Measurements from ENCODE around the gene GNAI3. TPM values are rescaled to one million over a fixed set of nuclear protein-coding genes. Genes with fewer than 3 reads are reported as not detected.

GNAI3 gene
- total RNA-seq, 6 donors from 2014 or later, result 2.2 to 9.0 (median 6.0) TPM

- peak overlapping the region in 2 of 4 donors; percentile 37 to 90 for H3K27ac ChIP-seq
- no peak overlapping the region for H3K4me3 ChIP-seq
- no peak for ATAC-seq (ENCODE audit: low FRiP score in 2 of 2)
Measured at GRCh38 chr1:109622137-109622892, 73.9 kb downstream of the GNAI3 start.

DNA sequence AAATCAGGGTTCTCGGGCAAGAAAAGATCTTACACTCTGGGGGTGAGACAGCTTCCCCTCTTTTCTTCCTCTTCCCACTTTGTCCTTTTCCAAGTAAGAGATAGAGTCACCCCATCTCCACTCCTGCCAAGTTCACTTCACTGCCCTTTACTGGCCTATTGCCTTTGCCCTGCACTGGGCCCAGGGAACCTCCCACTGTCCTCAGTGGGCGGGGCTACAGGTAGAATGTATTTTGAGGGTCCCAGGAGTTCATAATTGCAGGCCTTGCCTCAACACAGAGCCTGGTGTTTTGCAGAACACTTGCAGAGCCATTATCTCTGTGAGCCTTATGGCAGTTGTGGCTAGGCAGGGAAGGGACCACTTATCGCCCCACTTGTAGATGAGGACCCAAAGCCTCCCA lies 74.5 kb downstream of the GNAI3 start:
- TF ChIP-seq POLR2AphosphoS5 (IDR thresholded peaks at IDR 0.05), result no peak
- TF ChIP-seq, protein P1, sequence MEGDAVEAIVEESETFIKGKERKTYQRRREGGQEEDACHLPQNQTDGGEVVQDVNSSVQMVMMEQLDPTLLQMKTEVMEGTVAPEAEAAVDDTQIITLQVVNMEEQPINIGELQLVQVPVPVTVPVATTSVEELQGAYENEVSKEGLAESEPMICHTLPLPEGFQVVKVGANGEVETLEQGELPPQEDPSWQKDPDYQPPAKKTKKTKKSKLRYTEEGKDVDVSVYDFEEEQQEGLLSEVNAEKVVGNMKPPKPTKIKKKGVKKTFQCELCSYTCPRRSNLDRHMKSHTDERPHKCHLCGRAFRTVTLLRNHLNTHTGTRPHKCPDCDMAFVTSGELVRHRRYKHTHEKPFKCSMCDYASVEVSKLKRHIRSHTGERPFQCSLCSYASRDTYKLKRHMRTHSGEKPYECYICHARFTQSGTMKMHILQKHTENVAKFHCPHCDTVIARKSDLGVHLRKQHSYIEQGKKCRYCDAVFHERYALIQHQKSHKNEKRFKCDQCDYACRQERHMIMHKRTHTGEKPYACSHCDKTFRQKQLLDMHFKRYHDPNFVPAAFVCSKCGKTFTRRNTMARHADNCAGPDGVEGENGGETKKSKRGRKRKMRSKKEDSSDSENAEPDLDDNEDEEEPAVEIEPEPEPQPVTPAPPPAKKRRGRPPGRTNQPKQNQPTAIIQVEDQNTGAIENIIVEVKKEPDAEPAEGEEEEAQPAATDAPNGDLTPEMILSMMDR (IDR thresholded peaks at IDR 0.05), result no peak
- TF ChIP-seq EP300 (IDR thresholded peaks at IDR 0.05), result no peak
- no peak for TF ChIP-seq POLR2A (IDR thresholded peaks at IDR 0.05)
- Histone ChIP-seq H3K36me3 (peaks cover 0 to 21% (median 19%) of the 10 kb centered on the region in 4 donors), H3K4me3 (no peak overlapping the region), H3K9me3 (no peaks in the 10 kb centered on the region), H3K27ac (peak overlapping the region in 3 of 4 donors; percentile 5 to 37 (median 10)), H3K4me1 (peaks cover 40 to 62% (median 53%) of the 10 kb centered on the region in 4 donors), H3K27me3 (no peaks in the 10 kb centered on the region)
- DNase-seq, result no peak
- no peak for ATAC-seq (ENCODE audit: low FRiP score in 2 of 2)
- 79 to 85% methylated on average over 3 of the region's 3 CpGs for WGBS, 2 donors

More at GRCh38 chr1:109622137-109622892, 73.9 kb downstream of the GNAI3 start:
- DNase-seq, result no peak
- 65 to 80% methylated on average over 6 to 11 of the region's 11 CpGs for WGBS, 2 donors
- H3K27me3 ChIP-seq, result no peaks in the 10 kb centered on the region
- H3K36me3 ChIP-seq, result peaks cover 0 to 15% (median 13%) of the 10 kb centered on the region in 4 donors
- TF ChIP-seq POLR2AphosphoS5 (IDR thresholded peaks at IDR 0.05) (no peak), POLR2A (IDR thresholded peaks at IDR 0.05) (no peak), EP300 (IDR thresholded peaks at IDR 0.05) (no peak)
- TF ChIP-seq, protein P1 (IDR thresholded peaks at IDR 0.05), result no peak
- no peaks in the 10 kb centered on the region for H3K9me3 ChIP-seq
- H3K4me1 ChIP-seq, result peaks cover 45 to 65% (median 53%) of the 10 kb centered on the region in 4 donors

DNA sequence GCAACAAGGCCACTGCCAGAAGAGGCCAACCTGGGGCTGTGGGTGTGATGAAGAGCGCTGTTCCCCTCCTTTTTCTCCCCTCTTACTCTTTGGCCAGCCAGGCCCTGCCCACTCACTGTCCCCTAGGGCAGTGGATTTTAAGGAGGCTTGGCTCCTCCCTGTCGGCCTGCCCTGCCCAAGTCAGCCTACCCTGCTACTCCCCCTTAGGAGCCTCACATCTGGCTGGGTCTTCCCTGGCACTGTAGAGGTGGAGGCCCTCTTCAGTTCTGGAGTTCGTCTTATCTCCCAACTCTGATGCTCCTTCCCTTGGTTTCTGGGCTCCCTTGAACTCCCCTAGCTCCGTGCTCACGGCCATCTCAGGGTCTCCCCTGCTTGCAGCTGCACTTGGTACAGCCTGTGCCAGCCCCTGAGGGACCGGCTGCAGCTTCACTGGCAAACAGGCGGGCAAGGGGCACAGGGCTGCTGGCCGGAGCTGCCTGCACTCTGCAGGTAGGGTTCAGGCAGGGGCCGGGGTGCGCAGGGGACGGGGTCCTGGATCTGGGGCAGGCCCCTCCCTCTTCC lies 75.3 kb downstream of the GNAI3 start:
- no peaks in the 10 kb centered on the region for H3K9me3 ChIP-seq
- TF ChIP-seq EP300 (IDR thresholded peaks at IDR 0.05) (no peak), POLR2AphosphoS5 (IDR thresholded peaks at IDR 0.05) (no peak)
- 76 to 77% methylated on average over 11 of the region's 11 CpGs for WGBS, 2 donors
- peaks cover 39 to 57% (median 51%) of the 10 kb centered on the region in 4 donors for H3K4me1 ChIP-seq
- H3K36me3 ChIP-seq, result peaks cover 6 to 29% (median 27%) of the 10 kb centered on the region in 4 donors
- peak overlapping the region in 2 of 4 donors; percentile 5 to 18 for H3K27ac ChIP-seq
- DNase-seq, result peak in 1 of 2 donors; percentile 81
- peak overlapping the region in 1 of 4 donors; percentile 13 for H3K4me3 ChIP-seq
- no peaks in the 10 kb centered on the region for H3K27me3 ChIP-seq
- ATAC-seq (ENCODE audit: low FRiP score in 2 of 2), result no peak

DNA sequence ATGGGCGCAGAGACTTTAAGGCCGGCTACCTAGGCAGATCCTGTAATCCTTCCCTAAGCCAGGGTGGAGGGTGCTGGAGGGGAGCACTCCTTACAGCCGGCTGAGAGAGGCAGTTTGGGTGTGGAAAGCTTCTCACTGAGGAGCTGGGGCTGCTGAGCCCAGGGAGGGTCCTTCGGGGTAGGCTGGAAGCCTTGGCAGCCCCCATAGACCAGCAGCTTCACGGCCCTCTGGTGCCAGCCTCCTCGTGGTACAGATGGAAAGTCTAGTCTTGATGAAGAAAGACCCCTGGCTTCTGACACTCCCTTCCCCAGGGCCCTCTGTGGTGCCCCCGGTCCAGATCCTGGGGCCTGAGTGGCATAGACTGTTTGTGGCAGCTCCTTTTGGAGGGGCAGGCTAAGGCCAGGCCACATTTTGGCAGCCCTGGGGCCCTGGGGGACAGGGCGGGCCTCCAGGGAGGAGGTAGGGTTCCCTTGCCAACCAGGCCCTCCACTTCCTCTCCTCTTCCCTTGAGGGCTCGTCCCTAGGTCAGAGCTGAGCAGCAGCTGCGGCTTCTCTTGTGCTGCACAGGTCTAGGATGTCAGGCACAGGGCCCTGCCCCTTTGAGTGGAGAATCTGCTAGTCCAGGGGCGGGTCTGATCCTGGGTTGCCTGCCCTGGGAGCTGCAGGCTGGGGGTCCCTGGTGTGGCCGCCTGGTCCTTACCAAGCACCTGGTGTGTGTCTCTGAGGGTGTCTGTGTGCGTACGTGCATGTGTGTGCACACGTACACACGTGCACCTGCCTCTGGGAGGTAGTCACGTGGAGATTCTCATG lies 76.0 kb downstream of the GNAI3 start:
- DNase-seq (peak in 1 of 2 donors; percentile 46), ATAC-seq (ENCODE audit: low FRiP score in 2 of 2) (no peak)
- TF ChIP-seq EP300 (IDR thresholded peaks at IDR 0.05) (no peak), POLR2A (IDR thresholded peaks at IDR 0.05) (no peak), POLR2AphosphoS5 (IDR thresholded peaks at IDR 0.05) (no peak)
- TF ChIP-seq, protein P1 (IDR thresholded peaks at IDR 0.05), result no peak

More for the DNA sequence above, 76.0 kb downstream of the GNAI3 start:
- H3K27me3 ChIP-seq, result no peaks in the 10 kb centered on the region
- WGBS, 2 donors, result 65 to 69% methylated on average over 2 to 15 of the region's 17 CpGs
- H3K36me3 ChIP-seq, result peaks cover 7 to 36% (median 33%) of the 10 kb centered on the region in 4 donors
- peak overlapping the region in 1 of 4 donors; percentile 13 for H3K4me3 ChIP-seq
- H3K27ac ChIP-seq, result peak overlapping the region in 2 of 4 donors; percentile 17 to 18
- no peaks in the 10 kb centered on the region for H3K9me3 ChIP-seq
- peaks cover 34 to 50% (median 44%) of the 10 kb centered on the region in 4 donors for H3K4me1 ChIP-seq

Data from upper lobe of left lung (tissue), 6 donors.